ENCODE measurements around the gene ALX3. TPM values are rescaled to one million over a fixed set of nuclear protein-coding genes. Genes with fewer than 3 reads are reported as not detected.
A peak's percentile ranks its signal among the peaks of the same experiment; 100 is the strongest.

Gene ALX3
- total and polyA plus RNA-seq, 2 of the 8 experiments (the other 6 are each of a cell fraction or from before 2014, with no cell fraction given), result 0.20 TPM; not detected in 1

DNA sequence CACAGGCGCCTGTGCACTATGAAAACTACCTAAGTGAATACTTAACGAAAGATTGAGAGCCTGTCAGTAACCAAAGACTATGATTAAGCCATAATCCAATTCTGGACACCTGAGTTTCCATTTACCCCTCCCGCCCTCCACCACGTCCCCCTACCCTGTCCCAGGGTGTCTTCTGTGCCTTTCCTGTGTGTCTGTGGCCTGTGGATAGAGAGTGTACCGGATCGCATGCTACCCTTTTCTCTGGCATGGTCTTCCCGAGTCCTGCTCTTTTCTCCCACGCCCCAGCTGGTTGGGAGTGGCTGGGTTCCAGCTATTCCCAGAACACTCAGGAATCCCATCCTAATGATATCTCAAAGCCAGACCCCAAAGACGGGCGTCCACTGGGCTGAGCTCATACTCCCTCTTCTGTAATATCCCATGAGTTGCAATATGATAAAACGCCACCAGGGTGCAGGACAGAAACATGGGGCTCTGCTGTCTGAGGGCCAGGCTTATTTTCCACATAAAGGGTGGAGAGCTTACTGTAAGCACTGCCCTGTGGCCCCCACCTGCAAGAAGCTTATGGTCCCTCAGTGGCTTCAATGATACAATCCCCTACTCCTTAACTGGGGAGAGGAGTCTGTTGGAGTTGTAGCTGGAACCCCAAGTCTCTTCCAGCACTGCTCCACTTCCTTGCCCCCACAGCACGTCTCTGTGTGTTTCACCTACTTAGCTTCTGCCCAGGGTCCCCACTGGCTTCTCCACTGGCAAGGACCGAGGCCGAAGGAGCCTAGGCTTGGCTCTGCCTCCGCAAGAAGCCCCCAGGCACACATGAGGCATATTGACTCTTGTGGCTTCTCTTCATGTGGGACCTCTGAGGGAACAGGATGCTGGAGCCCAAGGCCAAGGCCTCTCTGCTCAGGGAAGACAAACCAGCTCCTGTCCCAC lies 17.6 kb upstream of the ALX3 start:
- FAIRE-seq, result no peak

More for the DNA sequence above, 17.6 kb upstream of the ALX3 start:
- no peaks in the 10 kb centered on the region for H3K79me1 ChIP-seq (ENCODE audit: low read depth, low read length)
- no peaks in the 10 kb centered on the region for H3K9me3 ChIP-seq (ENCODE audit: insufficient read depth in 2 of 2, low read depth in 1 of 2, low read length in 1 of 2)
- WGBS, 2 experiments (ENCODE audit: extremely low coverage in 1 of 2, insufficient coverage in 1 of 2, insufficient read length in 1 of 2, insufficient replicate concordance in 2 of 2, low coverage in 1 of 2, low lambda C conversion rate in 2 of 2, missing lambda C conversion rate in 1 of 2), result 54% methylated on average over 15 of the region's 15 CpGs; no CpG with 5 or more reads in 1 of the 2 experiments
- H2BK20ac ChIP-seq (ENCODE audit: low read length), result no peak overlapping the region
- H3K4ac ChIP-seq (replicated peaks; ENCODE audit: insufficient read length, low read depth, low read length), result no peak overlapping the region
- H4K5ac ChIP-seq (ENCODE audit: insufficient read length, low read depth, low read length), result no peak overlapping the region
- H3K4me2 ChIP-seq (ENCODE audit: insufficient read depth in 1 of 2, low read depth in 2 of 2, low read length in 2 of 2), result no peak overlapping the region
- ChIA-PET CTCF (ENCODE audit: partially characterized antibody) (interaction anchor here (0.6 to 52.4 kb wide), 37 partner anchors 7 to 558 kb away, joined by 3 to 1450 read pairs (median 4); partner anchors contain the start of genes ALX3, GSTM4, SLC6A17 and STRIP1), POLR2A (ENCODE audit: partially characterized antibody) (interaction anchor here (0.8 to 1.2 kb wide), 4 partner anchors 15 to 37 kb away, joined by 3 to 5 read pairs (median 4); no protein-coding TSS in a partner anchor)
- H2AFZ ChIP-seq (ENCODE audit: low read length), result no peak overlapping the region
- DNase-seq (ENCODE audit: low read depth in 1 of 2, low spot score in 2 of 2), result peak in 1 of 2 experiments; percentile 78
- no peak overlapping the region; the same call in 1 of the 2 replicates for H4K8ac ChIP-seq (ENCODE audit: extremely low read depth, insufficient read depth, low read length)
- peaks cover 2 to 7% of the 10 kb centered on the region in 2 experiments for H4K20me1 ChIP-seq (replicated peaks in 1 of 2; ENCODE audit: control insufficient read depth in 1 of 2, insufficient read depth in 2 of 2, low read length in 2 of 2)
- no peak overlapping the region for H3K23ac ChIP-seq (ENCODE audit: insufficient read length)
- no peak overlapping the region for H2BK5ac ChIP-seq (ENCODE audit: low read depth, low read length)
- TF ChIP-seq, protein P1, sequence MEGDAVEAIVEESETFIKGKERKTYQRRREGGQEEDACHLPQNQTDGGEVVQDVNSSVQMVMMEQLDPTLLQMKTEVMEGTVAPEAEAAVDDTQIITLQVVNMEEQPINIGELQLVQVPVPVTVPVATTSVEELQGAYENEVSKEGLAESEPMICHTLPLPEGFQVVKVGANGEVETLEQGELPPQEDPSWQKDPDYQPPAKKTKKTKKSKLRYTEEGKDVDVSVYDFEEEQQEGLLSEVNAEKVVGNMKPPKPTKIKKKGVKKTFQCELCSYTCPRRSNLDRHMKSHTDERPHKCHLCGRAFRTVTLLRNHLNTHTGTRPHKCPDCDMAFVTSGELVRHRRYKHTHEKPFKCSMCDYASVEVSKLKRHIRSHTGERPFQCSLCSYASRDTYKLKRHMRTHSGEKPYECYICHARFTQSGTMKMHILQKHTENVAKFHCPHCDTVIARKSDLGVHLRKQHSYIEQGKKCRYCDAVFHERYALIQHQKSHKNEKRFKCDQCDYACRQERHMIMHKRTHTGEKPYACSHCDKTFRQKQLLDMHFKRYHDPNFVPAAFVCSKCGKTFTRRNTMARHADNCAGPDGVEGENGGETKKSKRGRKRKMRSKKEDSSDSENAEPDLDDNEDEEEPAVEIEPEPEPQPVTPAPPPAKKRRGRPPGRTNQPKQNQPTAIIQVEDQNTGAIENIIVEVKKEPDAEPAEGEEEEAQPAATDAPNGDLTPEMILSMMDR (IDR thresholded peaks at IDR 0.05; ENCODE audit: control extremely low read depth in 1 of 3, insufficient read depth in 1 of 3, low read depth in 1 of 3, low read length in 3 of 3), result peak; percentile 52 to 74 (median 73)
- TF ChIP-seq SP1 (IDR thresholded peaks at IDR 0.05; ENCODE audit: low read depth, low read length) (no peak), RAD21 (IDR thresholded peaks at IDR 0.05 in 1 of 2, conservative IDR thresholded peaks at IDR 0.05 in 1 of 2; ENCODE audit: low read depth in 2 of 2, low read length in 2 of 2) (peak; percentile 56 to 71), SUZ12 (IDR thresholded peaks at IDR 0.05; ENCODE audit: low read length) (no peak)
- peaks cover 0 to 22% (median 9%) of the 10 kb centered on the region in 4 experiments; a peak in 6 of 7 replicates for H3K4me1 ChIP-seq (replicated peaks in 1 of 4; ENCODE audit: control insufficient read depth in 3 of 4, insufficient read depth in 4 of 4, low read length in 3 of 4)
- H3K4me3 ChIP-seq (ENCODE audit: extremely low read depth in 1 of 4, insufficient read depth in 2 of 4, low read depth in 3 of 4, low read length in 4 of 4), result no peak overlapping the region
- H3K9ac ChIP-seq (replicated peaks in 1 of 4; ENCODE audit: extremely low read depth in 1 of 4, low read depth in 3 of 4, low read length in 3 of 4), result no peak overlapping the region
- peaks cover 0 to 7% (median 0%) of the 10 kb centered on the region in 4 experiments; a peak in 1 of 8 replicates for H3K36me3 ChIP-seq (ENCODE audit: control insufficient read depth in 2 of 4, insufficient read depth in 4 of 4, low read length in 3 of 4)
- no peak overlapping the region for H2BK15ac ChIP-seq (ENCODE audit: low read length)
- H4K91ac ChIP-seq (replicated peaks; ENCODE audit: insufficient read length, low read length), result no peak overlapping the region
- H3K79me2 ChIP-seq (ENCODE audit: control insufficient read depth in 1 of 2, insufficient read depth in 2 of 2, low read length in 2 of 2), result no peaks in the 10 kb centered on the region
- H3K27ac ChIP-seq (ENCODE audit: low read depth, low read length), result no peak overlapping the region
- 0 out of 2 replicates have a peak overlapping the region, but pooled peaks have one; percentile 19 for H2AK5ac ChIP-seq (ENCODE audit: low read depth, low read length)
- H3K56ac ChIP-seq (replicated peaks; ENCODE audit: insufficient read length, low read depth, low read length), result no peak overlapping the region
- H3K18ac ChIP-seq (ENCODE audit: extremely low read depth, low read length), result peak overlapping the region; percentile 15; the same call in 1 of the 2 replicates
- peaks cover 8% of the 10 kb centered on the region; the same call in 1 of the 2 replicates for H3K23me2 ChIP-seq (ENCODE audit: low read depth, low read length)
- no peak overlapping the region for H3K14ac ChIP-seq (ENCODE audit: insufficient read length)
- peak overlapping the region; percentile 44; the same call in 1 of the 2 replicates for H2BK12ac ChIP-seq (ENCODE audit: low read depth, low read length)
- H3K27me3 ChIP-seq (replicated peaks in 1 of 4; ENCODE audit: control insufficient read depth in 3 of 4, extremely low read depth in 1 of 4, insufficient read depth in 3 of 4, low read length in 3 of 4), result peaks cover 39 to 55% (median 47%) of the 10 kb centered on the region in 4 experiments
- H2BK120ac ChIP-seq (replicated peaks; ENCODE audit: low read depth, low read length), result no peak overlapping the region

All from H1 (cell line).